Activated naive CD4-positive, alpha-beta T cell treated with anti-CD3 and anti-CD28 coated beads, Interleukin-2, amount 50 U/mL, for 24 hours (primary cell): ENCODE results near the gene RPGRIP1L.
"Not testable (repeated sequence)": the region's sequence is repeated elsewhere in the genome, so short reads cannot be mapped to it uniquely, and the experiment has no call there.

ENCODE experiments used
- H3K27ac Mint-ChIP-seq: one replicate; pipeline ENCODE4 v1.8.0; 2021; ENCODE audit warnings: mild to moderate bottlenecking, mixed read lengths
- H3K27me3 Mint-ChIP-seq: one replicate; pipeline ENCODE4 v1.8.0; 2021; ENCODE audit warnings: mixed read lengths
- H3K36me3 Mint-ChIP-seq: one replicate; pipeline ENCODE4 v1.8.0; 2021; ENCODE audit warnings: mixed read lengths
- H3K4me1 Mint-ChIP-seq: one replicate; pipeline ENCODE4 v1.8.0; 2021; ENCODE audit warnings: mixed read lengths
- H3K4me3 Mint-ChIP-seq: one replicate; pipeline ENCODE4 v1.8.0; 2021; ENCODE audit warnings: mild to moderate bottlenecking, mixed read lengths
- H3K9me3 Mint-ChIP-seq: one replicate; pipeline ENCODE4 v1.8.0; 2021; ENCODE audit warnings: mixed read lengths

Gene RPGRIP1L

GRCh38 chr16:53721017-53721416 is 17.4 kb upstream of the RPGRIP1L start:
- no peaks in the 10 kb centered on the region for H3K9me3 Mint-ChIP-seq

GRCh38 chr16:53717577-53717976 is 13.9 kb upstream of the RPGRIP1L start:
- Mint-ChIP-seq H3K4me1 (peaks cover 55% of the 10 kb centered on the region), H3K27me3 (no peaks in the 10 kb centered on the region), H3K27ac (no peak overlapping the region), H3K9me3 (no peaks in the 10 kb centered on the region), H3K4me3 (no peak overlapping the region), H3K36me3 (peaks cover 11% of the 10 kb centered on the region)

More at GRCh38 chr16:53721017-53721416, 17.4 kb upstream of the RPGRIP1L start:
- no peaks in the 10 kb centered on the region for H3K27me3 Mint-ChIP-seq
- H3K4me1 Mint-ChIP-seq: peaks cover 54% of the 10 kb centered on the region
- peaks cover 16% of the 10 kb centered on the region for H3K36me3 Mint-ChIP-seq
- H3K27ac Mint-ChIP-seq: no peak overlapping the region
- H3K4me3 Mint-ChIP-seq: no peak overlapping the region

GRCh38 chr16:53715023-53715384 is 11.3 kb upstream of the RPGRIP1L start:
- H3K4me1 Mint-ChIP-seq: peaks cover 51% of the 10 kb centered on the region
- no peak overlapping the region for H3K4me3 Mint-ChIP-seq
- H3K27ac Mint-ChIP-seq: no peak overlapping the region
- peaks cover 13% of the 10 kb centered on the region for H3K36me3 Mint-ChIP-seq
- no peaks in the 10 kb centered on the region for H3K27me3 Mint-ChIP-seq
- no peaks in the 10 kb centered on the region for H3K9me3 Mint-ChIP-seq

GRCh38 chr16:53714205-53715022 is 10.8 kb upstream of the RPGRIP1L start:
- H3K27me3 Mint-ChIP-seq: no peaks in the 10 kb centered on the region
- no peak overlapping the region for H3K4me3 Mint-ChIP-seq
- no peaks in the 10 kb centered on the region for H3K9me3 Mint-ChIP-seq
- peaks cover 54% of the 10 kb centered on the region for H3K4me1 Mint-ChIP-seq
- H3K36me3 Mint-ChIP-seq: peaks cover 11% of the 10 kb centered on the region
- H3K27ac Mint-ChIP-seq: no peak overlapping the region

GRCh38 chr16:53713403-53714204 is 9.9 kb upstream of the RPGRIP1L start:
- Mint-ChIP-seq H3K27me3 (no peaks in the 10 kb centered on the region), H3K4me1 (peaks cover 53% of the 10 kb centered on the region), H3K9me3 (no peaks in the 10 kb centered on the region), H3K27ac (no peak overlapping the region), H3K36me3 (peaks cover 10% of the 10 kb centered on the region), H3K4me3 (no peak overlapping the region)

- H3K27me3 Mint-ChIP-seq: no peaks in the 10 kb centered on the region
- H3K27ac Mint-ChIP-seq: no peak overlapping the region
- H3K36me3 Mint-ChIP-seq: peaks cover 12% of the 10 kb centered on the region
- no peaks in the 10 kb centered on the region for H3K9me3 Mint-ChIP-seq
- H3K4me3 Mint-ChIP-seq: no peak overlapping the region
- H3K4me1 Mint-ChIP-seq: peaks cover 63% of the 10 kb centered on the region
Measured at GRCh38 chr16:53712065-53712464, 8.4 kb upstream of the RPGRIP1L start.

- no peaks in the 10 kb centered on the region for H3K27me3 Mint-ChIP-seq
- H3K4me1 Mint-ChIP-seq: peaks cover 67% of the 10 kb centered on the region
- H3K27ac Mint-ChIP-seq: no peak overlapping the region
- peaks cover 13% of the 10 kb centered on the region for H3K36me3 Mint-ChIP-seq
- no peak overlapping the region for H3K4me3 Mint-ChIP-seq
- no peaks in the 10 kb centered on the region for H3K9me3 Mint-ChIP-seq
Measured at GRCh38 chr16:53711390-53711789, 7.7 kb upstream of the RPGRIP1L start.

GRCh38 chr16:53708490-53708889 is 4.8 kb upstream of the RPGRIP1L start:
- Mint-ChIP-seq H3K9me3 (no peaks in the 10 kb centered on the region), H3K4me3 (no peak overlapping the region), H3K27ac (no peak overlapping the region), H3K36me3 (peaks cover 13% of the 10 kb centered on the region), H3K27me3 (no peaks in the 10 kb centered on the region), H3K4me1 (peaks cover 67% of the 10 kb centered on the region)

GRCh38 chr16:53707671-53708070 is 4.0 kb upstream of the RPGRIP1L start:
- Mint-ChIP-seq H3K9me3 (no peaks in the 10 kb centered on the region), H3K27ac (no peak overlapping the region), H3K27me3 (no peaks in the 10 kb centered on the region), H3K36me3 (peaks cover 13% of the 10 kb centered on the region), H3K4me1 (peaks cover 62% of the 10 kb centered on the region), H3K4me3 (no peak overlapping the region)

- peaks cover 47% of the 10 kb centered on the region for H3K4me1 Mint-ChIP-seq
- no peaks in the 10 kb centered on the region for H3K9me3 Mint-ChIP-seq
- H3K27ac Mint-ChIP-seq: peak overlapping the region; percentile 81
- peaks cover 5% of the 10 kb centered on the region for H3K36me3 Mint-ChIP-seq
- H3K27me3 Mint-ChIP-seq: no peaks in the 10 kb centered on the region
- peak overlapping the region; percentile 97 for H3K4me3 Mint-ChIP-seq
Measured at GRCh38 chr16:53704445-53704813, 770 bp upstream of the RPGRIP1L start.

GRCh38 chr16:53698271-53698670 is 5.4 kb downstream of the RPGRIP1L start:
- H3K4me3 Mint-ChIP-seq, H3K4me1 Mint-ChIP-seq, H3K27me3 Mint-ChIP-seq, H3K9me3 Mint-ChIP-seq, H3K27ac Mint-ChIP-seq, H3K36me3 Mint-ChIP-seq: not testable (repeated sequence)

GRCh38 chr16:53695070-53695469 is 8.6 kb downstream of the RPGRIP1L start:
- H3K27ac Mint-ChIP-seq: no peak overlapping the region
- H3K9me3 Mint-ChIP-seq: no peaks in the 10 kb centered on the region
- no peaks in the 10 kb centered on the region for H3K27me3 Mint-ChIP-seq
- H3K36me3 Mint-ChIP-seq: peaks cover 8% of the 10 kb centered on the region
- H3K4me1 Mint-ChIP-seq: no peaks in the 10 kb centered on the region
- H3K4me3 Mint-ChIP-seq: no peak overlapping the region

- peaks cover 7% of the 10 kb centered on the region for H3K36me3 Mint-ChIP-seq
- H3K27ac Mint-ChIP-seq: no peak overlapping the region
- no peaks in the 10 kb centered on the region for H3K9me3 Mint-ChIP-seq
Measured at GRCh38 chr16:53693320-53693719, 10.3 kb downstream of the RPGRIP1L start.

GRCh38 chr16:53692146-53692545 is 11.5 kb downstream of the RPGRIP1L start:
- Mint-ChIP-seq H3K27ac (no peak overlapping the region), H3K4me3 (no peak overlapping the region), H3K4me1 (no peaks in the 10 kb centered on the region), H3K36me3 (peaks cover 7% of the 10 kb centered on the region), H3K27me3 (no peaks in the 10 kb centered on the region), H3K9me3 (no peaks in the 10 kb centered on the region)

More at GRCh38 chr16:53693320-53693719, 10.3 kb downstream of the RPGRIP1L start:
- H3K27me3 Mint-ChIP-seq: no peaks in the 10 kb centered on the region
- H3K4me3 Mint-ChIP-seq: no peak overlapping the region
- no peaks in the 10 kb centered on the region for H3K4me1 Mint-ChIP-seq

- Mint-ChIP-seq H3K36me3 (peaks cover 11% of the 10 kb centered on the region), H3K4me1 (no peaks in the 10 kb centered on the region), H3K4me3 (no peak overlapping the region), H3K27me3 (no peaks in the 10 kb centered on the region), H3K9me3 (no peaks in the 10 kb centered on the region), H3K27ac (no peak overlapping the region)
Measured at GRCh38 chr16:53690771-53691170, 12.9 kb downstream of the RPGRIP1L start.

- Mint-ChIP-seq H3K9me3 (peaks cover 7% of the 10 kb centered on the region), H3K27me3 (no peaks in the 10 kb centered on the region), H3K4me3 (no peak overlapping the region), H3K27ac (no peak overlapping the region), H3K36me3 (peaks cover 19% of the 10 kb centered on the region), H3K4me1 (no peaks in the 10 kb centered on the region)
Measured at GRCh38 chr16:53689636-53690035, 14.0 kb downstream of the RPGRIP1L start.
